ENCODE data around the gene BSN. TPM values are rescaled to one million over a fixed set of nuclear protein-coding genes. Genes with fewer than 3 reads are reported as not detected.

Gene BSN
- total and polyA plus RNA-seq, 12 donors: 0.06 to 1.4 (median 0.62) TPM

- Histone ChIP-seq H3K27me3 (no peaks in the 10 kb centered on the region), H3K27ac (no peak overlapping the region), H3K36me3 (peaks cover 0 to 82% (median 8%) of the 10 kb centered on the region in 9 donors), H3K4me1 (no peaks in the 10 kb centered on the region), H3K4me3 (no peak overlapping the region), H3K9me3 (no peaks in the 10 kb centered on the region)
- 91 to 93% methylated on average over 5 of the region's 5 CpGs for WGBS, 2 donors
- no peak for ATAC-seq
- no peak for DNase-seq
- TF ChIP-seq CTCF (IDR thresholded peaks at IDR 0.05): no peak
- intact Hi-C loops (cut with DNase I): no loop called here
These were observed 157.2 kb downstream of the BSN start for GRCh38 chr3:49711489-49711888.

GRCh38 chr3:49712166-49712565 is 157.9 kb downstream of the BSN start:
- Histone ChIP-seq H3K4me3 (no peak overlapping the region), H3K36me3 (peaks cover 0 to 81% (median 8%) of the 10 kb centered on the region in 9 donors), H3K27ac (no peak overlapping the region), H3K9me3 (no peaks in the 10 kb centered on the region), H3K4me1 (no peaks in the 10 kb centered on the region), H3K27me3 (no peaks in the 10 kb centered on the region)
- 92 to 96% methylated on average over 11 of the region's 11 CpGs for WGBS, 2 donors
- no peak for TF ChIP-seq CTCF (IDR thresholded peaks at IDR 0.05)
- intact Hi-C loops (cut with DNase I): no loop called here
- no peak for ATAC-seq
- no peak for DNase-seq

- 69 to 75% methylated on average over 7 of the region's 7 CpGs for WGBS, 2 donors
- TF ChIP-seq CTCF (IDR thresholded peaks at IDR 0.05): no peak
- intact Hi-C loops (cut with DNase I): no loop called here
- Histone ChIP-seq H3K4me1 (no peaks in the 10 kb centered on the region), H3K9me3 (no peaks in the 10 kb centered on the region), H3K36me3 (peaks cover 0 to 80% (median 8%) of the 10 kb centered on the region in 9 donors), H3K4me3 (no peak overlapping the region), H3K27ac (no peak overlapping the region), H3K27me3 (no peaks in the 10 kb centered on the region)
- DNase-seq: no peak
- ATAC-seq: no peak
These were observed 158.5 kb downstream of the BSN start for GRCh38 chr3:49712631-49713317.

- TF ChIP-seq CTCF (IDR thresholded peaks at IDR 0.05): no peak
- intact Hi-C loops (cut with DNase I): no loop called here
- Histone ChIP-seq H3K27ac (no peak overlapping the region), H3K27me3 (no peaks in the 10 kb centered on the region), H3K4me1 (peaks cover 0 to 4% (median 1%) of the 10 kb centered on the region in 9 donors), H3K4me3 (no peak overlapping the region), H3K36me3 (peaks cover 0 to 74% (median 8%) of the 10 kb centered on the region in 9 donors), H3K9me3 (no peaks in the 10 kb centered on the region)
- 93% methylated on average over 25 of the region's 25 CpGs for WGBS, 2 donors
- DNase-seq: no peak
- ATAC-seq: no peak
These were observed 159.2 kb downstream of the BSN start for GRCh38 chr3:49713336-49714105.

Data from heart right ventricle (tissue), 16 donors.